Neutrophil (primary cell): ENCODE data around the gene IVL.

ENCODE experiments used
- H3K27ac ChIP-seq: fragments of 200-600 bp; sonication (generic); 2 replicates; pipeline ENCODE4 v1.5.1; 2016; ENCODE audit warnings: mild to moderate bottlenecking, moderate library complexity
- H3K27me3 ChIP-seq: fragments of 200-600 bp; sonication (generic); 2 replicates; pipeline ENCODE4 v1.6.0; 2016; ENCODE audit warnings: mild to moderate bottlenecking
- H3K36me3 ChIP-seq: fragments of 200-600 bp; sonication (generic); 2 replicates; pipeline ENCODE4 v1.5.1; 2017
- H3K4me1 ChIP-seq, 2 experiments: fragments of 200-600 bp in 1 of 2; sonication (generic) in 1 of 2; 1 replicate in 1 of 2; 2 replicates in 1 of 2; pipeline versions ENCODE4 v1.5.1 to v1.6.1; 2013 to 2016; ENCODE audit warnings: low read depth in 1 of 2, low read length in 1 of 2, mild to moderate bottlenecking in 1 of 2, moderate library complexity in 1 of 2; ENCODE audit not compliant: control insufficient read depth in 1 of 2, insufficient read depth in 1 of 2
- H3K4me3 ChIP-seq, 2 experiments: fragments of 200-600 bp in 1 of 2; sonication (generic) in 1 of 2; 1 replicate in 1 of 2; 2 replicates in 1 of 2; pipeline ENCODE4 v1.5.1; 2013 to 2016; ENCODE audit warnings: low read depth in 1 of 2, low read length in 1 of 2, mild to moderate bottlenecking in 1 of 2, moderate library complexity in 1 of 2
- H3K9me3 ChIP-seq: fragments of 200-600 bp; sonication (generic); 2 replicates; pipeline ENCODE4 v1.5.1; 2016
- CTCF ChIP-seq: fragments of 200-600 bp; sonication (generic); IDR thresholded peaks from 2 replicates; pipeline ENCODE4 v1.5.1; 2016; ENCODE audit warnings: antibody characterized with exemption

Gene IVL

DNA sequence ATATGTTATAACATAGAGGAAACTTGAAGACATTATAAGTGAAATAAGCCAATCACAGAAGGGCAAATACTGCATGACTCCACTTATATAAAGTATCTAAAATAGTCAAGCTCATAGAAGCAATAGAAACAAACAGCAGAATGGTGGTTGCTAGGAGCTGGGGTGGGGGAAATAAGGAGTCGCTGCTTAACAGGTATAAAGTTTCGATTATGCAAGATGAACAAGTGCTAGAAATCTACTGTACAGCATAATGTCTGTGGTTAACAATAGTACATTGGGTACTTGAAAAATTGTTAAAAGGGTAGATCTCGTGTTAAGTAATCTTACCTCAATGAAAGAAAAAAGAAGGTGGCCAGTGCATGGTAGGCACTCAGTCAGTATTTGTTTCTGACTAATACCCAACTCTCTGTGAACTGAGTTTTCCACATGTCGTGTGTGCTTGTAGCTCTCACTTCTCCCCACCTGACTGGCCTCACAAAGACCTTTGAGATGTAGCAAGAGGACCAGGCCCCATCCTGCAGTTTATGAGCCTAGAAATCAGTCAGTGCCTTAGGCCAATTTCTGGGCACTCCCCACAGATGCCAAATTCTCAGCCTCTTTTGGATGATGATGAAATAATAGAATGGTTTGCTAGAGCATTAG lies 23.9 kb downstream of the IVL start:
- no peak overlapping the region for H3K4me3 ChIP-seq
- H3K27me3 ChIP-seq, result peaks cover 32% of the 10 kb centered on the region
- no peak overlapping the region for H3K27ac ChIP-seq
- no peaks in the 10 kb centered on the region for H3K36me3 ChIP-seq
- no peaks in the 10 kb centered on the region for H3K9me3 ChIP-seq
- no peak for TF ChIP-seq CTCF
- H3K4me1 ChIP-seq, result no peaks in the 10 kb centered on the region

DNA sequence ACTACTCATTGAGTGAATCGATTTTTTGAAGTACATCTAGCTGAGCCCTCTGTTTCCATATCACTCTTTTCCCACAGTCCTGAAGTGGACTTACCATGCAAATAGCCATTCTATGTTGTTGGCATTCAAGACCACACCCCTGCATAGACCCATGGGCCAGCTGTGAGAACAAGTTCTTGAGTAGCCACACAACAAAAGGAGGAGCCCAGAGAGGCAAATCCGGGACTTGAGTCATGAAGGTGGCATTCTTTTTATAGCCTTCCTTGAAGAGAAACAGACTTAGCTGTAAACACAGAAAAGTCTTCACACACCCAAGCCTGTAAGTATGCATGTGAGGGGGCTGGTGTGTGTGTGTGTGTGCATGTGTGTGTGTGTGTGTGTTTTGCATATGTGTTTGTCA lies 24.9 kb downstream of the IVL start:
- Histone ChIP-seq H3K27me3 (peaks cover 32% of the 10 kb centered on the region), H3K27ac (no peak overlapping the region), H3K4me3 (no peak overlapping the region), H3K9me3 (no peaks in the 10 kb centered on the region), H3K4me1 (no peaks in the 10 kb centered on the region), H3K36me3 (no peaks in the 10 kb centered on the region)
- no peak for TF ChIP-seq CTCF

DNA sequence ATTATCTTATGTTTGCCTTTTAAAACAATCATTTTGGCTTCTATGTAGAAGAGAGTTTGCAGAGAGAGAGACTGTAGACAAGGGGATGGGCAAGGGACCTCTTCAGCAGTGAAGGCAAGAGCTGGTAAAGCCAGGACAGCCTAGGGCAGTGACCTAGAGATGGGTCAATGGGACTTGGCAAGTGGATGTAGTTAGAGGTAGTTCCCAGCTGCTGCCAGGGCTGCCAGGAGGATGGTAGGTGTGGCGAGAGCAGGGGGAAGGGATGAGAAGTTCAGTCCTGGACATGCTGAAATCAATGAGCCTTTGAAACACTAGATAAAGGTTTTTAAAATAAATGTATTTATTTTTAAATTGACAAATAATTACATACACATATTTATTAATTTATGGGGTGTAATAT lies 32.3 kb downstream of the IVL start:
- Histone ChIP-seq H3K4me3 (no peak overlapping the region), H3K27ac (no peak overlapping the region), H3K27me3 (no peaks in the 10 kb centered on the region), H3K9me3 (no peaks in the 10 kb centered on the region), H3K36me3 (no peaks in the 10 kb centered on the region), H3K4me1 (no peaks in the 10 kb centered on the region)
- TF ChIP-seq CTCF, result no peak

DNA sequence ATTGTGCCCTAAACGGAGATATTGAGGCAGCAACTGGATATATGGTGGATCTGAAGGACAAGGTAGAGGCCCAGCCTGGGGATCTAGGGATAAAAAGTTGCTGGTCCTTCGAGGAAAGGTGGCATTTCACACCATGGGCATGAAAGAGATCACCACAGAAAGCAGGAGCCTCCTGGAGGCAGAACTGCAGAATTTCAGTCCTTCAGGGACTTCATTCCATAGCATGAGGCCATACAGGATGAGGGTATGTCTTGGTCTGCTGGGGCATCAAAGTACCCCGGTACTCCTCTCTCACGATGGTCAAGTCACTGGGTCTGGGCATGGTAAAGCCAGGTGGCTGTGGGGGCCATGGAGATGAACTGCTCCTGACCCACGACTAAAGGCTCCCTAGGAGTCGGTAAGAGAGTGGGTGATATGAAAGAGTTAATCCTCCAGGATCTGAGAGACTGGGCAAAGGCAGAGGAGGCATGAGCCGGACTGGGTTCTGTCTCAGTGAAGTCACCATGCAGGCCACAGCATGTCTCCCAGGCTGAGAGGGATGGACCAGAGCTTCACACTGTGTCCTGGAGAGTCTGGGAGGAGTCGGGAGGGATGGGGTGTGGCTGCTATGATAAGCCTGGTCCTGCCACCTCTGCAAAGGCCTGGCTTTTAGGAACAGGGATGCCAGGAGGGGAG lies 32.8 kb downstream of the IVL start:
- no peak overlapping the region for H3K4me3 ChIP-seq
- no peak for TF ChIP-seq CTCF
- no peak overlapping the region for H3K27ac ChIP-seq
- H3K27me3 ChIP-seq, result no peaks in the 10 kb centered on the region
- no peaks in the 10 kb centered on the region for H3K9me3 ChIP-seq
- H3K36me3 ChIP-seq, result no peaks in the 10 kb centered on the region
- H3K4me1 ChIP-seq, result no peaks in the 10 kb centered on the region

DNA sequence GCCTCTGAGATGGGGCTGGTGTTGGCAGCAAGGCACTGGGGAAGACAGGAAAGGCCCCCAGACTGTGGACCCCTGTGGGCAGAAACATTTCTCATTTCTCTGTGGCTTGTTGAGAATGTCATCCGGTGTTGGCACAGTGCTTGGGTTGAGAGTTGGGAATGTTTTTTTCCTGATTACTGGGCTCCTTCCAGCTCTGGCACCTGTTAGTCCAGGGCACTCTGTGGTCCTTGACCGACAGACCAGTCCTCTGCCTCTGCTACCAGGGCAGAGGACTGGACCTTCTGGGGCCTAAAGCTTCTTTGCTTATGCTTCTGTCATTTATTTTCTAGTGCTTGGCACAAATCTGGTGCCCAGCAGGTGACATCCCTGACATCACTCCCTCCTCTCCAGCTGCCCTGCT lies 33.8 kb downstream of the IVL start:
- H3K27ac ChIP-seq, result no peak overlapping the region
- H3K4me3 ChIP-seq, result no peak overlapping the region
- H3K27me3 ChIP-seq, result no peaks in the 10 kb centered on the region
- no peaks in the 10 kb centered on the region for H3K9me3 ChIP-seq
- no peaks in the 10 kb centered on the region for H3K36me3 ChIP-seq
- no peaks in the 10 kb centered on the region for H3K4me1 ChIP-seq
- TF ChIP-seq CTCF, result no peak
